ENCODE data around the gene MYBPC2. TPM values are rescaled to one million over a fixed set of nuclear protein-coding genes. Genes with fewer than 3 reads are reported as not detected.

Gene MYBPC2
- total and polyA plus RNA-seq, 9 of the 15 experiments (the other 6 are each of a cell fraction or from before 2014, with no cell fraction given) = 0.01 to 0.14 (median 0.04) TPM; not detected in 6

GRCh38 chr19:50511069-50511822, 78.6 kb downstream of the MYBPC2 start, which contains the start of gene JOSD2 (continued):
- TF ChIP-seq, protein P1, sequence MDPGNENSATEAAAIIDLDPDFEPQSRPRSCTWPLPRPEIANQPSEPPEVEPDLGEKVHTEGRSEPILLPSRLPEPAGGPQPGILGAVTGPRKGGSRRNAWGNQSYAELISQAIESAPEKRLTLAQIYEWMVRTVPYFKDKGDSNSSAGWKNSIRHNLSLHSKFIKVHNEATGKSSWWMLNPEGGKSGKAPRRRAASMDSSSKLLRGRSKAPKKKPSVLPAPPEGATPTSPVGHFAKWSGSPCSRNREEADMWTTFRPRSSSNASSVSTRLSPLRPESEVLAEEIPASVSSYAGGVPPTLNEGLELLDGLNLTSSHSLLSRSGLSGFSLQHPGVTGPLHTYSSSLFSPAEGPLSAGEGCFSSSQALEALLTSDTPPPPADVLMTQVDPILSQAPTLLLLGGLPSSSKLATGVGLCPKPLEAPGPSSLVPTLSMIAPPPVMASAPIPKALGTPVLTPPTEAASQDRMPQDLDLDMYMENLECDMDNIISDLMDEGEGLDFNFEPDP (CRISPR knock-in tag; IDR thresholded peaks at IDR 0.05) = 0 out of 2 replicates have a peak, but pooled peaks have one; percentile 83
- peak; percentile 97 for TF ChIP-seq GABPA (tag; conservative IDR thresholded peaks at IDR 0.05; ENCODE audit: low read depth)
- TF ChIP-seq ZNF644 (tag; IDR thresholded peaks at IDR 0.05; ENCODE audit: low read depth) = peak; percentile 72; the same call in 1 of the 2 replicates
- TF ChIP-seq, protein P2, sequence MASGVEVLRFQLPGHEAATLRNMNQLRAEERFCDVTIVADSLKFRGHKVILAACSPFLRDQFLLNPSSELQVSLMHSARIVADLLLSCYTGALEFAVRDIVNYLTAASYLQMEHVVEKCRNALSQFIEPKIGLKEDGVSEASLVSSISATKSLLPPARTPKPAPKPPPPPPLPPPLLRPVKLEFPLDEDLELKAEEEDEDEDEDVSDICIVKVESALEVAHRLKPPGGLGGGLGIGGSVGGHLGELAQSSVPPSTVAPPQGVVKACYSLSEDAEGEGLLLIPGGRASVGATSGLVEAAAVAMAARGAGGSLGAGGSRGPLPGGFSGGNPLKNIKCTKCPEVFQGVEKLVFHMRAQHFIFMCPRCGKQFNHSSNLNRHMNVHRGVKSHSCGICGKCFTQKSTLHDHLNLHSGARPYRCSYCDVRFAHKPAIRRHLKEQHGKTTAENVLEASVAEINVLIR (CRISPR knock-in tag; IDR thresholded peaks at IDR 0.05) = peak; percentile 99
- 0 out of 2 replicates have a peak, but pooled peaks have one; percentile 22 for TF ChIP-seq HMBOX1 (IDR thresholded peaks at IDR 0.05)
- TF ChIP-seq BRF2 (IDR thresholded peaks at IDR 0.05; ENCODE audit: borderline replicate concordance, insufficient read depth, insufficient read length) = no peak
- peak; percentile 76; the same call in 1 of the 2 replicates for TF ChIP-seq RNF2 (IDR thresholded peaks at IDR 0.05)
- TF ChIP-seq, protein P3, sequence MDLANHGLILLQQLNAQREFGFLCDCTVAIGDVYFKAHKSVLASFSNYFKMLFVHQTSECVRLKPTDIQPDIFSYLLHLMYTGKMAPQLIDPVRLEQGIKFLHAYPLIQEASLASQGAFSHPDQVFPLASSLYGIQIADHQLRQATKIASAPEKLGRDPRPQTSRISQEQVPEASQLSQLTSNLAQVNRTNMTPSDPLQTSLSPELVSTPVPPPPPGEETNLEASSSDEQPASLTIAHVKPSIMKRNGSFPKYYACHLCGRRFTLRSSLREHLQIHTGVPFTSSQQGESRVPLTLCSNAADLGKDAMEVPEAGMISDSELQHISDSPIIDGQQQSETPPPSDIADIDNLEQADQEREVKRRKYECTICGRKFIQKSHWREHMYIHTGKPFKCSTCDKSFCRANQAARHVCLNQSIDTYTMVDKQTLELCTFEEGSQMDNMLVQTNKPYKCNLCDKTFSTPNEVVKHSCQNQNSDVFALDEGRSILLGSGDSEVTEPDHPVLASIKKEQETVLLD (IDR thresholded peaks at IDR 0.05) = peak; percentile 75; the same call in 1 of the 2 replicates
- TF ChIP-seq POLR2AphosphoS5 (IDR thresholded peaks at IDR 0.05; ENCODE audit: control insufficient read depth, insufficient read depth, low read depth, low read length) = no peak
- TF ChIP-seq GABPB1 (CRISPR knock-in tag; IDR thresholded peaks at IDR 0.05) = peak; percentile 99
- TF ChIP-seq DACH1 (IDR thresholded peaks at IDR 0.05; ENCODE audit: partially characterized antibody) = no peak
- TF ChIP-seq, protein P4, sequence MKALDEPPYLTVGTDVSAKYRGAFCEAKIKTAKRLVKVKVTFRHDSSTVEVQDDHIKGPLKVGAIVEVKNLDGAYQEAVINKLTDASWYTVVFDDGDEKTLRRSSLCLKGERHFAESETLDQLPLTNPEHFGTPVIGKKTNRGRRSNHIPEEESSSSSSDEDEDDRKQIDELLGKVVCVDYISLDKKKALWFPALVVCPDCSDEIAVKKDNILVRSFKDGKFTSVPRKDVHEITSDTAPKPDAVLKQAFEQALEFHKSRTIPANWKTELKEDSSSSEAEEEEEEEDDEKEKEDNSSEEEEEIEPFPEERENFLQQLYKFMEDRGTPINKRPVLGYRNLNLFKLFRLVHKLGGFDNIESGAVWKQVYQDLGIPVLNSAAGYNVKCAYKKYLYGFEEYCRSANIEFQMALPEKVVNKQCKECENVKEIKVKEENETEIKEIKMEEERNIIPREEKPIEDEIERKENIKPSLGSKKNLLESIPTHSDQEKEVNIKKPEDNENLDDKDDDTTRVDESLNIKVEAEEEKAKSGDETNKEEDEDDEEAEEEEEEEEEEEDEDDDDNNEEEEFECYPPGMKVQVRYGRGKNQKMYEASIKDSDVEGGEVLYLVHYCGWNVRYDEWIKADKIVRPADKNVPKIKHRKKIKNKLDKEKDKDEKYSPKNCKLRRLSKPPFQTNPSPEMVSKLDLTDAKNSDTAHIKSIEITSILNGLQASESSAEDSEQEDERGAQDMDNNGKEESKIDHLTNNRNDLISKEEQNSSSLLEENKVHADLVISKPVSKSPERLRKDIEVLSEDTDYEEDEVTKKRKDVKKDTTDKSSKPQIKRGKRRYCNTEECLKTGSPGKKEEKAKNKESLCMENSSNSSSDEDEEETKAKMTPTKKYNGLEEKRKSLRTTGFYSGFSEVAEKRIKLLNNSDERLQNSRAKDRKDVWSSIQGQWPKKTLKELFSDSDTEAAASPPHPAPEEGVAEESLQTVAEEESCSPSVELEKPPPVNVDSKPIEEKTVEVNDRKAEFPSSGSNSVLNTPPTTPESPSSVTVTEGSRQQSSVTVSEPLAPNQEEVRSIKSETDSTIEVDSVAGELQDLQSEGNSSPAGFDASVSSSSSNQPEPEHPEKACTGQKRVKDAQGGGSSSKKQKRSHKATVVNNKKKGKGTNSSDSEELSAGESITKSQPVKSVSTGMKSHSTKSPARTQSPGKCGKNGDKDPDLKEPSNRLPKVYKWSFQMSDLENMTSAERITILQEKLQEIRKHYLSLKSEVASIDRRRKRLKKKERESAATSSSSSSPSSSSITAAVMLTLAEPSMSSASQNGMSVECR (CRISPR knock-in tag; IDR thresholded peaks at IDR 0.05) = peak; percentile 45; the same call in 1 of the 2 replicates
- TF ChIP-seq RBM17 (IDR thresholded peaks at IDR 0.05; ENCODE audit: borderline replicate concordance, low read depth, low read length) = no peak

All from K562 (cell line).